GM10847 (cell line): ENCODE results near the gene KBTBD13.

ENCODE experiments used
- POLR2A ChIP-seq: IDR thresholded peaks from 2 replicates; pipeline ENCODE4 v1.6.1; 2011; ENCODE audit not compliant: insufficient read length; ENCODE audit errors: extremely low read depth

KBTBD13 gene

DNA sequence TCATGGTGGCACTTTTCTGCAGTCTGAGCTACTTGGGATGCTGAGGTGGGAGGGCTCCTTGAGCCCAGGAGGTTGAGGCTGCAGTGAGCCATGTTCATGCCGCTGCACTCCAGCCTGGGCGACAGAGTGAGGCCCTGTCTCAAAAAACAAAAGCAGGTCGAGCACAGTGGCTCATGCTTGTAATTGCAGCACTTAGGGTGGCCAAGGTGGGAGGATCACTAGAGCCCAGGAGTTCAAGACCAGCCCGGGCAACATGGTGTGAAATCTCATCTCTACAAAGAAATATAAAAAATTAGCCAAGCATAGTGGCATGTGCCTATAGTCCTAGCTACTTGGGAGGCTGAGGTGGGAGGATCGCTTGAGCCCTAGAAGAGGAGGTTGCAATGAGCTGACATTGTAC lies 28.5 kb downstream of the KBTBD13 start:
- no peak for TF ChIP-seq POLR2A

GRCh38 chr15:65106011-65106590 lies 29.6 kb downstream of the KBTBD13 start:
- TF ChIP-seq POLR2A: no peak

GRCh38 chr15:65110676-65111292 lies 34.2 kb downstream of the KBTBD13 start:
- no peak for TF ChIP-seq POLR2A

DNA sequence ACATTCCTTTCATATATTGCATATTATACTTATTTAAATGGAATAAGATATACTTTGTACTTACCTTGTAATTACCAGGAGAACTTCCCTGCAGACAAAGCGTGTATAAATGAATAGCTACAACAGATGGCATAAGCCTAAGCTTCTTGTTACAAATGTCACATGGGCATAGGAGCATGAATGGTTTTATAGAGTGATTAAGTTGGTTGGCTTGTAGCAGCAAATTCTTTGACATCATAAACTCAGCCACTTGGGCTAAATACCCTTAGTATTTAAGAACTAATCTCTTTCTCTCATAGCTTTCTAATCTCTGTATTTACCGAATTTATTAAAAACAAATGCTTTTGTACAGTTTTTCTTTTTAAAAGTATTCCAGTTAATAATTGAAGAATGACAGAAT lies 38.5 kb downstream of the KBTBD13 start, which contains the start of gene UBAP1L:
Gene UBAP1L (minus strand): TSS at position 115 of the 400 bp plus-strand sequence. CDS start 8,985 bp downstream, outside the sequence.
- no peak for TF ChIP-seq POLR2A

DNA sequence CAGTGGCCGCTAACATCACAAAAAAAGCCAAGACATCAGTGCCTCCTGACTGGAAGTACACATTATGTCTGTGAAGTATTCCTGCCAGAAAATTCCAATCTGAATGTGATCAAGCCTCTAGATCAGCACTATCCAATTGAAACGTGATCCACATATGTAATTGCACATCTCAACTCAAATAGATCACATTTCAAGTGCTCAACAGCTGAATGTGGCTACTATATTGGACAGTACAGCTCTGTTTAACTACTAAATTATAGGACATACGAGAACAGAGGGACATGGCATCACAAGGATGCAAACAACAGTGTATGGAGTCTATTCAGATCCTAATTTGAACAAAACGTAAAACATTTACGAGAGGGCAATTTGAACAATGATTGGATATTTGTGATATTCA lies 39.0 kb downstream of the KBTBD13 start:
- TF ChIP-seq POLR2A: no peak
